DND-41 (cell line): ENCODE measurements around the gene TMEM106C.

ENCODE experiments used
- ATAC-seq: fragments of 200-7000 bp; cut with Tn5 transposase; 3 replicates; pipeline ENCODE4 v1.9.1; 2021; ENCODE audit warnings: low read depth; ENCODE audit not compliant: insufficient read depth
- DNase-seq: peaks from one replicate; pipeline ENCODE4 v3.0.0-alpha.2; 2020
- H2AFZ ChIP-seq: 2 replicates; pipeline ENCODE4 v1.6.0; 2012; ENCODE audit warnings: low read depth, low read length
- H3K27ac ChIP-seq: 2 replicates; pipeline ENCODE4 v1.5.1; 2012; ENCODE audit warnings: low read length, inconsistent platforms
- H3K27me3 ChIP-seq: fragments of 200-600 bp; sonication (generic); 2 replicates; pipeline ENCODE4 v1.6.0; 2012; ENCODE audit warnings: low read length, mild to moderate bottlenecking, inconsistent platforms; ENCODE audit not compliant: insufficient read depth, poor library complexity
- H3K36me3 ChIP-seq: 2 replicates; pipeline ENCODE4 v1.5.1; 2012; ENCODE audit warnings: low read length, inconsistent platforms; ENCODE audit not compliant: insufficient read depth
- H3K4me1 ChIP-seq: 2 replicates; pipeline ENCODE4 v1.5.1; 2012; ENCODE audit warnings: mild to moderate bottlenecking, low read length; ENCODE audit not compliant: insufficient read depth
- H3K4me2 ChIP-seq: 2 replicates; pipeline ENCODE4 v1.6.0; 2012; ENCODE audit warnings: mild to moderate bottlenecking, moderate library complexity, low read length, inconsistent platforms; ENCODE audit not compliant: insufficient read depth
- H3K4me3 ChIP-seq, 2 experiments: fragments of 200-600 bp in 1 of 2; shearing (Covaris generic) in 1 of 2; 2 replicates each; pipeline ENCODE4 v1.5.1; 2012 to 2016; ENCODE audit warnings: inconsistent platforms in 2 of 2, low read length in 2 of 2, mild to moderate bottlenecking in 2 of 2, low read depth in 1 of 2, moderate library complexity in 1 of 2
- H3K79me2 ChIP-seq: 2 replicates; pipeline ENCODE4 v1.6.0; 2012; ENCODE audit warnings: low read length, inconsistent platforms; ENCODE audit not compliant: insufficient read depth
- H3K9ac ChIP-seq: 2 replicates; pipeline ENCODE4 v1.6.0; 2012; ENCODE audit warnings: low read depth, mild to moderate bottlenecking, inconsistent platforms, low read length, moderate library complexity
- H3K9me3 ChIP-seq: 2 replicates; pipeline ENCODE4 v1.5.1; 2012; ENCODE audit warnings: low read length, moderate library complexity, mild to moderate bottlenecking, inconsistent platforms; ENCODE audit not compliant: insufficient read depth, severe bottlenecking
- H4K20me1 ChIP-seq: 2 replicates; pipeline ENCODE4 v1.6.0; 2012; ENCODE audit warnings: low read length; ENCODE audit not compliant: insufficient read depth
- EZH2 ChIP-seq: IDR thresholded peaks from 3 replicates; pipeline ENCODE4 v1.6.1; 2012; ENCODE audit warnings: borderline replicate concordance, low read depth, mild to moderate bottlenecking, moderate library complexity, low read length, inconsistent platforms; ENCODE audit not compliant: severe bottlenecking
- TF ChIP-seq, protein P1 (sequence below): IDR thresholded peaks from 2 replicates; pipeline ENCODE4 v1.5.1; 2012; ENCODE audit warnings: borderline replicate concordance, low read length, moderate library complexity, mild to moderate bottlenecking; ENCODE audit not compliant: poor library complexity, severe bottlenecking; ENCODE audit errors: extremely low read depth

The TMEM106C gene

GRCh38 chr12:47963340-47964040, at the start of gene TMEM106C:
TMEM106C (plus strand) TSS chr12:47963596; CDS start chr12:47964237, 641 bp downstream.
- Histone ChIP-seq H3K4me2 (peak within 1 kb of the TSS; percentile 95), H3K4me3 (peak within 1 kb of the TSS; percentile 86 to 89), H3K4me1 (peaks cover 32% of the 10 kb centered on the region), H2AFZ (peak within 1 kb of the TSS; percentile 97), H3K9ac (peak within 1 kb of the TSS; percentile 84), H3K27ac (peak within 1 kb of the TSS; percentile 86), H3K27me3 (peaks cover 3% of the 10 kb centered on the region), H3K79me2 (peaks cover 26% of the 10 kb centered on the region), H3K9me3 (peaks cover 2% of the 10 kb centered on the region), H3K36me3 (peaks cover 45% of the 10 kb centered on the region), H4K20me1 (peaks cover 18% of the 10 kb centered on the region; the same call in 1 of the 2 replicates)
- ATAC-seq (peak; percentile 90), DNase-seq (peak; percentile 92)
- TF ChIP-seq EZH2: no peak
- TF ChIP-seq, protein P1, sequence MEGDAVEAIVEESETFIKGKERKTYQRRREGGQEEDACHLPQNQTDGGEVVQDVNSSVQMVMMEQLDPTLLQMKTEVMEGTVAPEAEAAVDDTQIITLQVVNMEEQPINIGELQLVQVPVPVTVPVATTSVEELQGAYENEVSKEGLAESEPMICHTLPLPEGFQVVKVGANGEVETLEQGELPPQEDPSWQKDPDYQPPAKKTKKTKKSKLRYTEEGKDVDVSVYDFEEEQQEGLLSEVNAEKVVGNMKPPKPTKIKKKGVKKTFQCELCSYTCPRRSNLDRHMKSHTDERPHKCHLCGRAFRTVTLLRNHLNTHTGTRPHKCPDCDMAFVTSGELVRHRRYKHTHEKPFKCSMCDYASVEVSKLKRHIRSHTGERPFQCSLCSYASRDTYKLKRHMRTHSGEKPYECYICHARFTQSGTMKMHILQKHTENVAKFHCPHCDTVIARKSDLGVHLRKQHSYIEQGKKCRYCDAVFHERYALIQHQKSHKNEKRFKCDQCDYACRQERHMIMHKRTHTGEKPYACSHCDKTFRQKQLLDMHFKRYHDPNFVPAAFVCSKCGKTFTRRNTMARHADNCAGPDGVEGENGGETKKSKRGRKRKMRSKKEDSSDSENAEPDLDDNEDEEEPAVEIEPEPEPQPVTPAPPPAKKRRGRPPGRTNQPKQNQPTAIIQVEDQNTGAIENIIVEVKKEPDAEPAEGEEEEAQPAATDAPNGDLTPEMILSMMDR: peak; percentile 97

GRCh38 chr12:47920913-47921312, 42.5 kb upstream of the TMEM106C start:
- no peaks in the 10 kb centered on the region for H3K36me3 ChIP-seq
- H3K79me2 ChIP-seq: no peaks in the 10 kb centered on the region
- H2AFZ ChIP-seq: no peak overlapping the region
- TF ChIP-seq EZH2: no peak
- TF ChIP-seq, protein P1: no peak
- H3K4me2 ChIP-seq: no peak overlapping the region
- H3K9me3 ChIP-seq: no peaks in the 10 kb centered on the region
- ATAC-seq (no peak), DNase-seq (no peak)
- H3K4me1 ChIP-seq: no peaks in the 10 kb centered on the region
- H3K4me3 ChIP-seq: no peak overlapping the region
- H4K20me1 ChIP-seq: no peaks in the 10 kb centered on the region
- H3K27me3 ChIP-seq: peaks cover 16% of the 10 kb centered on the region
- no peak overlapping the region for H3K9ac ChIP-seq
- H3K27ac ChIP-seq: no peak overlapping the region

- H3K4me1 ChIP-seq: no peaks in the 10 kb centered on the region
- TF ChIP-seq EZH2: no peak
- TF ChIP-seq, protein P1: no peak
- H3K4me3 ChIP-seq: no peak overlapping the region
- peaks cover 16% of the 10 kb centered on the region for H3K27me3 ChIP-seq
- no peak overlapping the region for H3K4me2 ChIP-seq
- no peak for ATAC-seq
- DNase-seq: no peak
- no peak overlapping the region for H3K9ac ChIP-seq
- H3K27ac ChIP-seq: no peak overlapping the region
- H3K36me3 ChIP-seq: no peaks in the 10 kb centered on the region
- H3K79me2 ChIP-seq: no peaks in the 10 kb centered on the region
- no peaks in the 10 kb centered on the region for H4K20me1 ChIP-seq
- H2AFZ ChIP-seq: no peak overlapping the region
- no peaks in the 10 kb centered on the region for H3K9me3 ChIP-seq
These were observed 41.5 kb upstream of the TMEM106C start for GRCh38 chr12:47921907-47922306.
